Fibroblast of lung (primary cell): Measurements from ENCODE around the gene ROBO1. TPM values are rescaled to one million over a fixed set of nuclear protein-coding genes. Genes with fewer than 3 reads are reported as not detected.

ENCODE experiments used
- DNase-seq, 2 donors: peaks; one replicate each; pipeline versions ENCODE4 v3.0.0 to v3.0.0-alpha.2; 2010; ENCODE audit warnings: low read depth in 2 of 2
- H2AFZ ChIP-seq: 2 replicates; pipeline ENCODE4 v1.5.1; 2012; ENCODE audit warnings: low read length, control low read depth, inconsistent platforms
- H3K27ac ChIP-seq: 2 replicates; pipeline ENCODE4 v1.5.1; 2011; ENCODE audit warnings: low read length, control low read depth; ENCODE audit not compliant: insufficient read depth
- H3K27me3 ChIP-seq: 2 replicates; pipeline ENCODE4 v1.5.1; 2011; ENCODE audit warnings: mild to moderate bottlenecking, low read length; ENCODE audit not compliant: control insufficient read depth, insufficient read depth
- H3K36me3 ChIP-seq: 2 replicates; pipeline ENCODE4 v1.5.1; 2011; ENCODE audit warnings: low read length; ENCODE audit not compliant: control insufficient read depth, insufficient read depth
- H3K4me1 ChIP-seq: 2 replicates; pipeline ENCODE4 v1.5.1; 2011; ENCODE audit warnings: low read length; ENCODE audit not compliant: control insufficient read depth, insufficient read depth; ENCODE audit errors: extremely low read depth
- H3K4me2 ChIP-seq: 2 replicates; pipeline ENCODE4 v1.5.1; 2011; ENCODE audit warnings: low read length, control low read depth; ENCODE audit not compliant: insufficient read depth; ENCODE audit errors: extremely low read depth
- H3K4me3 ChIP-seq, 4 experiments: fragments of 200-600 bp in 1 of 4; sonication (generic) in 1 of 4; replicated peaks in 1 of 4; 2 replicates each; pipeline ENCODE4 v1.5.1; 2011 to 2016; ENCODE audit warnings: low read length in 4 of 4, low read depth in 3 of 4, mild to moderate bottlenecking in 3 of 4, control low read depth in 2 of 4, inconsistent platforms in 1 of 4, mixed read lengths in 1 of 4; ENCODE audit not compliant: insufficient read depth in 1 of 4; ENCODE audit errors: control extremely low read depth in 1 of 4
- H3K79me2 ChIP-seq: 2 replicates; pipeline ENCODE4 v1.5.1; 2012; ENCODE audit warnings: mild to moderate bottlenecking, low read length, inconsistent platforms; ENCODE audit not compliant: control insufficient read depth, insufficient read depth
- H3K9ac ChIP-seq: 2 replicates; pipeline ENCODE4 v1.5.1; 2011; ENCODE audit warnings: mild to moderate bottlenecking, low read length, control low read depth; ENCODE audit not compliant: insufficient read depth
- H3K9me3 ChIP-seq: 2 replicates; pipeline ENCODE4 v1.5.1; 2012; ENCODE audit warnings: low read depth, low read length; ENCODE audit not compliant: control insufficient read depth, insufficient read depth
- H4K20me1 ChIP-seq: 2 replicates; pipeline ENCODE4 v1.5.1; 2011; ENCODE audit warnings: low read length; ENCODE audit not compliant: control insufficient read depth, insufficient read depth; ENCODE audit errors: extremely low read depth
- EZH2 ChIP-seq: IDR thresholded peaks from 2 replicates; pipeline ENCODE4 v1.5.1; 2012; ENCODE audit warnings: low read length, control low read depth, mild to moderate bottlenecking; ENCODE audit errors: missing control alignments
- polyA plus RNA-seq, 2 donors: library from polyadenylated mRNA; depleted of rRNA in 1 of 2; stranded (reverse) in 1 of 2; unstranded in 1 of 2; fragments of >200 nt; gene quantifications; 2 replicates each; pipeline ENCODE4 v1.2.1, GENCODE V29; 2011 to 2012; ENCODE audit warnings: missing spikeins in 1 of 2
- total RNA-seq: library from RNA; depleted of rRNA; stranded (reverse); fragments of >200 nt; gene quantifications from 2 replicates; pipeline ENCODE4 v1.2.1, GENCODE V29; 2014
- TF ChIP-seq, protein P1 (sequence below), 2 donors: IDR thresholded peaks in 1 of 2; conservative IDR thresholded peaks in 1 of 2; 1 replicate in 1 of 2; 2 replicates in 1 of 2; pipeline ENCODE4 v1.5.1; 2011 to 2012; ENCODE audit warnings: low read length in 2 of 2, control low read depth in 1 of 2, inconsistent platforms in 1 of 2, low read depth in 1 of 2, mild to moderate bottlenecking in 1 of 2

Gene ROBO1
- total and polyA plus RNA-seq, 2 donors (not counting 1 experiment from before 2014, with no cell fraction given), result 53.8 to 104 TPM

DNA sequence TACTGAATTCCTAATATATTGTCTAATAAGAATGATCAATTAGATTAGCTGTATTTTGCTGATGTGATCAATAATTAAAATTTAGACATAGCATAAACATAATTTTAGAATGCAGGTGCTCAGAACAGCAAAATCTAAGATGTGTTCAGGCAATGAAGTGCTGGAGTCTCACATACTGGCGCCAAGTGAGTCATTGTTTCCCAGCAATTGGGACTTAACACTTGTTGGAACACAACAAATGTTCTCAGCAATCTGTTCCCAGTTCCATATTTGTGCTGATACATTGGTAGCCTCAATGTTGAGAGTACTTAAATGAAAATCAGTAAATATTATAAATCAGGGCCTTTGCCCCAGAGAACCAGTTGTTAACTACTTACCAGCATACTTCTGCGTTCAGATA is 619.0 kb downstream of the ROBO1 start:
- H3K27me3 ChIP-seq, result no peaks in the 10 kb centered on the region
- no peak overlapping the region for H3K4me2 ChIP-seq
- no peak overlapping the region for H3K27ac ChIP-seq
- no peaks in the 10 kb centered on the region for H4K20me1 ChIP-seq
- H2AFZ ChIP-seq, result no peak overlapping the region
- TF ChIP-seq, protein P1, sequence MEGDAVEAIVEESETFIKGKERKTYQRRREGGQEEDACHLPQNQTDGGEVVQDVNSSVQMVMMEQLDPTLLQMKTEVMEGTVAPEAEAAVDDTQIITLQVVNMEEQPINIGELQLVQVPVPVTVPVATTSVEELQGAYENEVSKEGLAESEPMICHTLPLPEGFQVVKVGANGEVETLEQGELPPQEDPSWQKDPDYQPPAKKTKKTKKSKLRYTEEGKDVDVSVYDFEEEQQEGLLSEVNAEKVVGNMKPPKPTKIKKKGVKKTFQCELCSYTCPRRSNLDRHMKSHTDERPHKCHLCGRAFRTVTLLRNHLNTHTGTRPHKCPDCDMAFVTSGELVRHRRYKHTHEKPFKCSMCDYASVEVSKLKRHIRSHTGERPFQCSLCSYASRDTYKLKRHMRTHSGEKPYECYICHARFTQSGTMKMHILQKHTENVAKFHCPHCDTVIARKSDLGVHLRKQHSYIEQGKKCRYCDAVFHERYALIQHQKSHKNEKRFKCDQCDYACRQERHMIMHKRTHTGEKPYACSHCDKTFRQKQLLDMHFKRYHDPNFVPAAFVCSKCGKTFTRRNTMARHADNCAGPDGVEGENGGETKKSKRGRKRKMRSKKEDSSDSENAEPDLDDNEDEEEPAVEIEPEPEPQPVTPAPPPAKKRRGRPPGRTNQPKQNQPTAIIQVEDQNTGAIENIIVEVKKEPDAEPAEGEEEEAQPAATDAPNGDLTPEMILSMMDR (conservative IDR thresholded peaks at IDR 0.05 in 1 of 2, IDR thresholded peaks at IDR 0.05 in 1 of 2; ENCODE audit: low read depth in 1 of 2, low read length in 2 of 2), result no peak
- no peak for TF ChIP-seq EZH2
- no peaks in the 10 kb centered on the region for H3K4me1 ChIP-seq
- H3K79me2 ChIP-seq, result no peaks in the 10 kb centered on the region
- H3K36me3 ChIP-seq, result no peaks in the 10 kb centered on the region
- no peak overlapping the region for H3K9ac ChIP-seq
- no peaks in the 10 kb centered on the region for H3K9me3 ChIP-seq
- peak in 1 of 2 donors; percentile 53 for DNase-seq
- no peak overlapping the region for H3K4me3 ChIP-seq

DNA sequence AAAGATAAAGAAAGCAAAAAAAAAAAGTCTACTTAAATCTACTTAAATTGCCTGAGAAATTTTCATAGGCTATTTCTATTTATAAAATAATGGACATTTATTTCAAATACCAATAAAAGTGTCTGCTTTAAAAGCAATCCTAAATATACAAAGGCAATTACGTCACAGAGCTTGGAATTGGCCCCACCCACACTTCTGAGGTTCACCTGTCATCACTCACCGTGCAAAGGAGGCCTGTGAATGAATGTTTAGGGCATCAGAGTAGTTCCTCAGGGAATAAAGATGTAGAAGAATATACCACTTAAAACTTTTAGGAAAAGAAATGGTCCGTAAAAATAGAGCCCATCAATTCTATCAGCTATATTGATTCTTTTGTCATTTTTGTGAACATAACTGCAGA is 621.8 kb downstream of the ROBO1 start:
- Histone ChIP-seq H3K4me2 (no peak overlapping the region), H2AFZ (no peak overlapping the region), H3K27me3 (no peaks in the 10 kb centered on the region), H3K4me3 (no peak overlapping the region), H4K20me1 (no peaks in the 10 kb centered on the region), H3K4me1 (no peaks in the 10 kb centered on the region), H3K27ac (no peak overlapping the region), H3K9ac (no peak overlapping the region), H3K79me2 (no peaks in the 10 kb centered on the region), H3K36me3 (no peaks in the 10 kb centered on the region), H3K9me3 (no peaks in the 10 kb centered on the region)
- TF ChIP-seq, protein P1 (conservative IDR thresholded peaks at IDR 0.05 in 1 of 2, IDR thresholded peaks at IDR 0.05 in 1 of 2; ENCODE audit: low read depth in 1 of 2, low read length in 2 of 2), result no peak
- TF ChIP-seq EZH2, result no peak
- no peak for DNase-seq

DNA sequence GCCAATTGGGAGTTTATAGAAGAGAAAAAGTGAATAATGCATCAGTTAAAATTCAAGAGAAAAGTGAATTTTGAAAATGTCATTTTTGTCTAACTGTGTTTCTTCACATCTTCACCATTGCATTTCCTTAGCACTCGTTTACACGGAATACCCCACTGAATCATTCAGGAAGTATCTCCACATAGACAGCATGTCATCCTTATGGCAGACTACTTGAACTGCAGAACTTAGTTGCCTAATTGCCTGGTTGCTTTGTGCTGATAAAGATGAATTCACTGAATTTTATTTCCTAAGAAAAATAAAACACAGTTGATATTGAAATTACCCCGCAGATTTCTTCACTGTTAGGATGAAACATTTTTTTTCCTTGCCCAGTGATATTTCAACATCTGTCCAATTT is 627.1 kb downstream of the ROBO1 start:
- Histone ChIP-seq H3K27ac (no peak overlapping the region), H3K9me3 (no peaks in the 10 kb centered on the region), H3K36me3 (no peaks in the 10 kb centered on the region), H4K20me1 (no peaks in the 10 kb centered on the region), H2AFZ (no peak overlapping the region), H3K4me1 (no peaks in the 10 kb centered on the region), H3K27me3 (no peaks in the 10 kb centered on the region), H3K79me2 (no peaks in the 10 kb centered on the region), H3K4me2 (no peak overlapping the region), H3K4me3 (no peak overlapping the region), H3K9ac (no peak overlapping the region)
- TF ChIP-seq EZH2, result no peak
- TF ChIP-seq, protein P1 (conservative IDR thresholded peaks at IDR 0.05 in 1 of 2, IDR thresholded peaks at IDR 0.05 in 1 of 2; ENCODE audit: low read depth in 1 of 2, low read length in 2 of 2), result no peak
- peak; percentile 18 to 68 for DNase-seq
